ENCODE results near the gene NPTN. TPM values are rescaled to one million over a fixed set of nuclear protein-coding genes. Genes with fewer than 3 reads are reported as not detected.

The NPTN gene
- total RNA-seq (2022; extraction: Qiagen RNA extraction; ENCODE audit: low read depth) = 179 to 219 TPM (median 204 TPM) in 5 replicates

GRCh38 chr15:73633111-73633990, at the start of gene NPTN:
Gene NPTN, minus strand, starts transcription at chr15:73633389. Its CDS starts 174 bp downstream, at chr15:73633215.

Other genes with a start within 250 kb of the NPTN start
- not detected in 5 replicates for gene REC114, start 190.2 kb downstream of the NPTN start, total RNA-seq (2022; extraction: Qiagen RNA extraction; ENCODE audit: low read depth)
- 66.6 to 83.0 TPM (median 79.1 TPM) in 5 replicates for gene CD276, start 51.0 kb upstream of the NPTN start, total RNA-seq (2022; extraction: Qiagen RNA extraction; ENCODE audit: low read depth)
- 1.7 to 2.3 TPM (median 2.1 TPM) in 5 replicates for gene INSYN1, start 120.0 kb upstream of the NPTN start, total RNA-seq (2022; extraction: Qiagen RNA extraction; ENCODE audit: low read depth)
- not detected in 5 replicates for gene TBC1D21, start 240.2 kb upstream of the NPTN start, total RNA-seq (2022; extraction: Qiagen RNA extraction; ENCODE audit: low read depth)

Data from A549 treated with CpdA at 1 μM for 4 hours (cell line).